SK-N-MC (cell line): ENCODE data around the gene SLC1A3.
A peak's percentile ranks its signal among the peaks of the same experiment; 100 is the strongest.

Source experiments
- DNase-seq: peaks from one replicate; pipeline ENCODE4 v3.0.0-alpha.2; 2011; ENCODE audit warnings: low read depth, low spot score
- H3K27ac ChIP-seq: fragments of 200-600 bp; sonication (generic); 2 replicates; pipeline ENCODE4 v1.5.1; 2016; ENCODE audit warnings: mixed run types
- H3K36me3 ChIP-seq: fragments of 200-600 bp; sonication (generic); 2 replicates; pipeline ENCODE4 v1.6.1; 2017; ENCODE audit warnings: antibody characterized with exemption, low read length, mixed read lengths; ENCODE audit not compliant: insufficient read depth
- H3K4me3 ChIP-seq: fragments of 200-600 bp; sonication (generic); 2 replicates; pipeline ENCODE4 v1.5.1; 2016
- H3K9ac ChIP-seq: fragments of 200-600 bp; sonication (generic); 2 replicates; pipeline ENCODE4 v1.8.0; 2017; ENCODE audit warnings: mixed run types, mixed read lengths; ENCODE audit not compliant: insufficient read length
- H3K9me3 ChIP-seq: fragments of 200-600 bp; sonication (generic); 2 replicates; pipeline ENCODE4 v1.6.1; 2017; ENCODE audit warnings: low read depth, mild to moderate bottlenecking, antibody characterized with exemption, low read length, moderate library complexity, mixed read lengths
- EZH2 ChIP-seq: fragments of 200-600 bp; sonication (generic); IDR thresholded peaks from one replicate; pipeline ENCODE4 v1.6.1; 2017; ENCODE audit warnings: antibody characterized with exemption
- FOXP2 ChIP-seq: optimal IDR thresholded peaks from 2 replicates; pipeline ENCODE3; 2011; ENCODE audit warnings: mild to moderate bottlenecking, moderate library complexity; ENCODE audit not compliant: insufficient read depth; ENCODE audit errors: extremely low read length, control extremely low read depth
- POLR2AphosphoS5 ChIP-seq: IDR thresholded peaks from 2 replicates; pipeline ENCODE4 v1.6.1; 2012; ENCODE audit warnings: mild to moderate bottlenecking, low read depth, low read length, borderline replicate concordance

Gene SLC1A3

GRCh38 chr5:36606428-36607113, at the start of gene SLC1A3:
Gene SLC1A3 (plus strand): TSS chr5:36606606. CDS start chr5:36608424, 1,818 bp downstream.
- H3K36me3 ChIP-seq: peaks cover 31% of the 10 kb centered on the region
- H3K4me3 ChIP-seq: peak within 1 kb of the TSS; percentile 85
- peak within 1 kb of the TSS; percentile 76 for H3K9ac ChIP-seq
- no peak for DNase-seq
- H3K9me3 ChIP-seq: no peaks in the 10 kb centered on the region
- H3K27ac ChIP-seq: peak within 1 kb of the TSS; percentile 56; the same call in 1 of the 2 replicates
- TF ChIP-seq EZH2 (no peak), POLR2AphosphoS5 (peak; percentile 97)

- Histone ChIP-seq H3K9me3 (no peaks in the 10 kb centered on the region), H3K36me3 (no peaks in the 10 kb centered on the region), H3K27ac (no peak overlapping the region), H3K4me3 (no peak overlapping the region), H3K9ac (no peak overlapping the region)
- no peak for DNase-seq
- TF ChIP-seq EZH2 (no peak), POLR2AphosphoS5 (no peak), FOXP2 (no peak)
These were observed 47.8 kb upstream of the SLC1A3 start for GRCh38 chr5:36558641-36559040.

GRCh38 chr5:36561601-36562000, 44.8 kb upstream of the SLC1A3 start:
- no peak for DNase-seq
- TF ChIP-seq POLR2AphosphoS5: no peak
- TF ChIP-seq FOXP2: no peak
- no peak for TF ChIP-seq EZH2
- H3K9me3 ChIP-seq: no peaks in the 10 kb centered on the region

GRCh38 chr5:36569491-36569890, 36.9 kb upstream of the SLC1A3 start:
- Histone ChIP-seq H3K9ac (no peak overlapping the region), H3K9me3 (no peaks in the 10 kb centered on the region), H3K4me3 (no peak overlapping the region), H3K36me3 (no peaks in the 10 kb centered on the region), H3K27ac (no peak overlapping the region)
- TF ChIP-seq FOXP2 (no peak), EZH2 (no peak), POLR2AphosphoS5 (no peak)
- DNase-seq: no peak

More at GRCh38 chr5:36561601-36562000, 44.8 kb upstream of the SLC1A3 start:
- Histone ChIP-seq H3K4me3 (no peak overlapping the region), H3K27ac (no peak overlapping the region), H3K9ac (no peak overlapping the region), H3K36me3 (no peaks in the 10 kb centered on the region)

GRCh38 chr5:36570301-36571095, 35.9 kb upstream of the SLC1A3 start:
- Histone ChIP-seq H3K4me3 (no peak overlapping the region), H3K36me3 (no peaks in the 10 kb centered on the region), H3K27ac (no peak overlapping the region), H3K9ac (no peak overlapping the region), H3K9me3 (no peaks in the 10 kb centered on the region)
- TF ChIP-seq POLR2AphosphoS5 (no peak), EZH2 (no peak), FOXP2 (no peak)
- DNase-seq: no peak

- Histone ChIP-seq H3K27ac (no peak overlapping the region), H3K9ac (no peak overlapping the region), H3K4me3 (no peak overlapping the region), H3K9me3 (no peaks in the 10 kb centered on the region), H3K36me3 (no peaks in the 10 kb centered on the region)
- TF ChIP-seq EZH2 (no peak), POLR2AphosphoS5 (no peak), FOXP2 (no peak)
- DNase-seq: no peak
These were observed 34.9 kb upstream of the SLC1A3 start for GRCh38 chr5:36571401-36572042.

GRCh38 chr5:36573438-36573837, 33.0 kb upstream of the SLC1A3 start:
- Histone ChIP-seq H3K9me3 (no peaks in the 10 kb centered on the region), H3K9ac (no peak overlapping the region), H3K36me3 (no peaks in the 10 kb centered on the region), H3K4me3 (no peak overlapping the region), H3K27ac (no peak overlapping the region)
- TF ChIP-seq EZH2: no peak
- TF ChIP-seq FOXP2: no peak
- no peak for TF ChIP-seq POLR2AphosphoS5
- no peak for DNase-seq

- Histone ChIP-seq H3K27ac (no peak overlapping the region), H3K4me3 (no peak overlapping the region)
- DNase-seq: no peak
These were observed 31.0 kb upstream of the SLC1A3 start for GRCh38 chr5:36575361-36575781.

More at GRCh38 chr5:36575361-36575781, 31.0 kb upstream of the SLC1A3 start:
- Histone ChIP-seq H3K9me3 (no peaks in the 10 kb centered on the region), H3K9ac (no peak overlapping the region), H3K36me3 (no peaks in the 10 kb centered on the region)
- no peak for TF ChIP-seq EZH2
- no peak for TF ChIP-seq FOXP2
- no peak for TF ChIP-seq POLR2AphosphoS5
